NCI-H510A treated with DMSO at 0.1 percent for 48 hours (cell line): ENCODE results near the gene UBR2.
"Not testable (repeated sequence)": the region's sequence is repeated elsewhere in the genome, so short reads cannot be mapped to it uniquely, and the experiment has no call there.

Experiments used
- DNase-seq: peaks from one replicate; lab custom pipeline; 2025; lab: John Stamatoyannopoulos, UW

The UBR2 gene

GRCh38 chr6:42618105-42618504 lies 54.3 kb downstream of the UBR2 start:
- no peak for DNase-seq

GRCh38 chr6:42618686-42619085 lies 54.9 kb downstream of the UBR2 start:
- DNase-seq: no peak

- no peak for DNase-seq
Observed at GRCh38 chr6:42619963-42620362, 56.1 kb downstream of the UBR2 start.

- no peak for DNase-seq
Observed at GRCh38 chr6:42624601-42625000, 60.8 kb downstream of the UBR2 start.

GRCh38 chr6:42627044-42627443 lies 63.2 kb downstream of the UBR2 start:
- DNase-seq: no peak

GRCh38 chr6:42627674-42628073 lies 63.8 kb downstream of the UBR2 start:
- no peak for DNase-seq

- DNase-seq: no peak
Observed at GRCh38 chr6:42628604-42629003, 64.8 kb downstream of the UBR2 start.

GRCh38 chr6:42629845-42630244 lies 66.0 kb downstream of the UBR2 start:
- no peak for DNase-seq

GRCh38 chr6:42637681-42638080 lies 73.9 kb downstream of the UBR2 start:
- no peak for DNase-seq

GRCh38 chr6:42642794-42643193 lies 79.0 kb downstream of the UBR2 start:
- DNase-seq: no peak

GRCh38 chr6:42644211-42644610 lies 80.4 kb downstream of the UBR2 start:
- no peak for DNase-seq

- DNase-seq: no peak
Observed at GRCh38 chr6:42652024-42652746, 88.4 kb downstream of the UBR2 start.

- DNase-seq: no peak
Observed at GRCh38 chr6:42653851-42654250, 90.0 kb downstream of the UBR2 start.

- no peak for DNase-seq
Observed at GRCh38 chr6:42659806-42660205, 96.0 kb downstream of the UBR2 start.

- peak; percentile 90 for DNase-seq
Observed at GRCh38 chr6:42661540-42662153, 97.8 kb downstream of the UBR2 start.

GRCh38 chr6:42664718-42665117 lies 100.9 kb downstream of the UBR2 start:
- DNase-seq: no peak

- not testable (repeated sequence) for DNase-seq
Observed at GRCh38 chr6:42674368-42674767, 110.5 kb downstream of the UBR2 start.

GRCh38 chr6:42674780-42675179 lies 111.0 kb downstream of the UBR2 start:
- DNase-seq: no peak

GRCh38 chr6:42679358-42679757 lies 115.5 kb downstream of the UBR2 start:
- DNase-seq: no peak

- no peak for DNase-seq
Observed at GRCh38 chr6:42688281-42688680, 124.5 kb downstream of the UBR2 start.

- DNase-seq: no peak
Observed at GRCh38 chr6:42689371-42689770, 125.5 kb downstream of the UBR2 start.

GRCh38 chr6:42690151-42690702 lies 126.4 kb downstream of the UBR2 start:
- DNase-seq: no peak

GRCh38 chr6:42690872-42691271 lies 127.0 kb downstream of the UBR2 start:
- DNase-seq: no peak
